Duodenal mucosa (tissue), 2 donors: ENCODE data around the gene VPS4B.

Source experiments
- H3K27ac ChIP-seq: one replicate; pipeline ENCODE4 v1.7.0; 2013; ENCODE audit warnings: low read depth, low read length
- H3K27me3 ChIP-seq, 2 donors: one replicate each; pipeline ENCODE4 v1.7.0; 2013; ENCODE audit warnings: low read length in 2 of 2, control low read depth in 1 of 2; ENCODE audit not compliant: insufficient read depth in 2 of 2, control insufficient read depth in 1 of 2
- H3K36me3 ChIP-seq, 2 donors: one replicate each; pipeline ENCODE4 v1.7.0; 2013; ENCODE audit warnings: low read length in 2 of 2, control low read depth in 1 of 2; ENCODE audit not compliant: insufficient read depth in 2 of 2, control insufficient read depth in 1 of 2
- H3K4me1 ChIP-seq, 2 donors: one replicate each; pipeline ENCODE4 v1.7.0; 2013; ENCODE audit warnings: low read length in 2 of 2, control low read depth in 1 of 2; ENCODE audit not compliant: insufficient read depth in 2 of 2, control insufficient read depth in 1 of 2
- H3K4me3 ChIP-seq, 2 donors: one replicate each; pipeline ENCODE4 v1.7.0; 2013; ENCODE audit warnings: low read length in 2 of 2, low read depth in 1 of 2
- H3K9ac ChIP-seq, 2 donors: one replicate each; pipeline ENCODE4 v1.7.0; 2013; ENCODE audit warnings: low read length in 2 of 2, low read depth in 1 of 2
- H3K9me3 ChIP-seq, 2 donors: one replicate each; pipeline ENCODE4 v1.7.0; 2013; ENCODE audit warnings: low read length in 2 of 2, control low read depth in 1 of 2; ENCODE audit not compliant: control insufficient read depth in 1 of 2

The VPS4B gene

DNA sequence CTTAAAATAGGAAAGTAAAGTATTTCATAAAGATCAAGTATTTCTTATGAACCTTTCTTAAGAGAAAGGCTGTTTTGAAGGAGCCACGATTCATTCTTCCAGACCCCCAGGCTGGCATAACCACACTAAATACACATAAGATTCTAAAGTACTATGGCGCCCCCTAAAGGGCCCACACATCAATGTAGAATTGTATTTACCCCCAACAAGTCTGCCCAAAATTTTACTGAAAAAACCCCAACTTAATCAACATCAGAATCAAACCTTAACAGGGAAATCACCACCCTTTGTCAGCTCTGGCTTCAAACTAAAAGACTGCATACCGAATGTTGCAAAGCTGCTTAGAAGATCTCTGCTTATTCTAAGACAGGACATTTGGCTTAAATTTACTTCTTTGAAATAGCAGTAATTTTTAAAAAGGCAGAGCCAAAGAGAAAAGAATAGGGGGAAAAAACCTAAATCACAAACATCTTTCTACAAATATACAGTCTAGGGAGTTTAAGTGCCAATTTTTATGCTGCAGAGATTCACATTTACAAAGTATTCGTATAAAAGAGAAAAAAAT, 82.3 kb downstream of the VPS4B start:
- H3K9ac ChIP-seq: no peak overlapping the region
- H3K27me3 ChIP-seq: no peaks in the 10 kb centered on the region
- no peak overlapping the region for H3K4me3 ChIP-seq
- no peak overlapping the region for H3K27ac ChIP-seq
- H3K9me3 ChIP-seq: no peaks in the 10 kb centered on the region
- H3K36me3 ChIP-seq: peaks cover 26 to 50% of the 10 kb centered on the region in 2 donors
- H3K4me1 ChIP-seq: peaks cover 2 to 7% of the 10 kb centered on the region in 2 donors
